Upper lobe of right lung (tissue), 1 donor: ENCODE results near the gene TMEM63A. TPM values are rescaled to one million over a fixed set of nuclear protein-coding genes. Genes with fewer than 3 reads are reported as not detected.

Experiments
- ATAC-seq: fragments of 200-7000 bp; cut with Tn5 transposase; one replicate; pipeline ENCODE4 v1.9.1; 2020; ENCODE audit warnings: mild to moderate bottlenecking, moderate library complexity
- DNase-seq: peaks from one replicate; pipeline ENCODE4 v3.0.0-alpha.2; 2020
- H3K27ac ChIP-seq: fragments of 200-600 bp; one replicate; pipeline ENCODE4 v1.8.0; 2022
- H3K27me3 ChIP-seq: fragments of 200-600 bp; one replicate; pipeline ENCODE4 v1.8.0; 2022; ENCODE audit warnings: mild to moderate bottlenecking
- H3K36me3 ChIP-seq: fragments of 200-600 bp; one replicate; pipeline ENCODE4 v1.8.0; 2022
- H3K4me1 ChIP-seq: fragments of 200-600 bp; one replicate; pipeline ENCODE4 v1.8.0; 2022
- H3K4me3 ChIP-seq: fragments of 200-600 bp; one replicate; pipeline ENCODE4 v1.8.0; 2022; ENCODE audit warnings: mild to moderate bottlenecking
- H3K9me3 ChIP-seq: fragments of 200-600 bp; one replicate; pipeline ENCODE4 v1.8.0; 2022
- intact Hi-C: fragments of 100-400 bp; cut with DNase I; formaldehyde crosslinking; loops from one replicate; pipeline ENCODE4 v1.11.0; 2022
- total RNA-seq: library from RNA; stranded (reverse); fragmentation: NEBNext Ultra II Directional; extraction: Animal tissue kit (Norgen Biotek cat#: 25700); gene quantifications from one replicate; pipeline ENCODE4 v1.2.1, GENCODE V29; 2021
- TF ChIP-seq, protein P1 (sequence below): fragments of 200-600 bp; IDR thresholded peaks from one replicate; pipeline ENCODE4 v1.8.0; 2022; ENCODE audit warnings: antibody characterized with exemption
- donor health status: DM: no; HTN: yes; CAD: no; lungs with severe emphysema.

Gene TMEM63A
- total RNA-seq, 1 donor from 2014 or later: 119 TPM

GRCh38 chr1:225835856-225836255 lies 46.3 kb downstream of the TMEM63A start:
- Histone ChIP-seq H3K9me3 (no peaks in the 10 kb centered on the region), H3K27ac (peak overlapping the region; percentile 15), H3K36me3 (peaks cover 76% of the 10 kb centered on the region), H3K4me3 (no peak overlapping the region), H3K4me1 (peaks cover 12% of the 10 kb centered on the region), H3K27me3 (no peaks in the 10 kb centered on the region)
- ATAC-seq: no peak
- DNase-seq: peak; percentile 77
- intact Hi-C loops: no loop called here
- TF ChIP-seq, protein P1, sequence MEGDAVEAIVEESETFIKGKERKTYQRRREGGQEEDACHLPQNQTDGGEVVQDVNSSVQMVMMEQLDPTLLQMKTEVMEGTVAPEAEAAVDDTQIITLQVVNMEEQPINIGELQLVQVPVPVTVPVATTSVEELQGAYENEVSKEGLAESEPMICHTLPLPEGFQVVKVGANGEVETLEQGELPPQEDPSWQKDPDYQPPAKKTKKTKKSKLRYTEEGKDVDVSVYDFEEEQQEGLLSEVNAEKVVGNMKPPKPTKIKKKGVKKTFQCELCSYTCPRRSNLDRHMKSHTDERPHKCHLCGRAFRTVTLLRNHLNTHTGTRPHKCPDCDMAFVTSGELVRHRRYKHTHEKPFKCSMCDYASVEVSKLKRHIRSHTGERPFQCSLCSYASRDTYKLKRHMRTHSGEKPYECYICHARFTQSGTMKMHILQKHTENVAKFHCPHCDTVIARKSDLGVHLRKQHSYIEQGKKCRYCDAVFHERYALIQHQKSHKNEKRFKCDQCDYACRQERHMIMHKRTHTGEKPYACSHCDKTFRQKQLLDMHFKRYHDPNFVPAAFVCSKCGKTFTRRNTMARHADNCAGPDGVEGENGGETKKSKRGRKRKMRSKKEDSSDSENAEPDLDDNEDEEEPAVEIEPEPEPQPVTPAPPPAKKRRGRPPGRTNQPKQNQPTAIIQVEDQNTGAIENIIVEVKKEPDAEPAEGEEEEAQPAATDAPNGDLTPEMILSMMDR: no peak

DNA sequence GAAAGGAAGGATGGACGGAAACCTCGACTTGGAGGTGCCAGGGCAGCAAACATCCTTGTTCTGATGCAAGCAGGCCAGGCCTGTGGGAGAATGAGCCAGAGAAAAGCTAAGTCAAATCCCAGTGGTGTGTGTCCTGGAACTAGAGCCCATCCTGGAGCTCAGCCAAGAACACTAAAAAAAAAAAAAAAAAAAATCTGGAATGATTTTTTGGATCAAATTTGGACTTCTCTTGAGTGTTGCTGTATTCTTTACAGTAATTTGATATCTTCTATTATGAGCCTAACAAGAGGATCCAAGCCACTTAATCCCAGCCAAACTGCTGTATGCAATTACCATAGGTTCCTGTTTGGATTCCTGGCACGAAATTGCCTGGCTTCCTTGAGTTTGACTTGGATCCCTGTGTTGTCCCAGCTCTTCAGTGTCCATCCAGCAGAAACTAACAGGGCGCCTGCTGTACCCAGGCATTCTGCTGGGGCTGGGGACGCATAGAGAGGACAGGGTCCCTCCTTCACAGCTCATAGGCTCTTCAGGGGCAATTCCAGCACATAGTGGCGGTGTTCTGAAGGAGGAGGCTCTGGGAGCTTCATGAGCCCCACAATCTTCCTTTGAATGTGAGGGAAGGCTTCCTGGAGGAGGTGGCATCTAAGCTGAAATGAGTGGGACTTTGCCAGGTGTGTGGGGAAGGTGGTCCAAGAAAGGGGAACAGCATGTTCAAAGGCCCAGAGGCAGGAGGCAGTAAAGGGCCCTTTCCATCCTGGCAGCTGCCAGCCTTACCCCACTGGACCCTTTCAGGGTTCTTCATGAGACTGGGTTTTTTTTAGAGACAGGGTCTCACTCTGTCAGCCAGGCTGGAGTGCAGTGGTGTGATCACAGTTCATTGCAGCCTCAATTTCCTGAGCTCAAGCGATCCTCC lies 47.5 kb downstream of the TMEM63A start:
- Histone ChIP-seq H3K27me3 (no peaks in the 10 kb centered on the region), H3K4me3 (no peak overlapping the region), H3K36me3 (peaks cover 76% of the 10 kb centered on the region), H3K4me1 (peaks cover 12% of the 10 kb centered on the region), H3K9me3 (no peaks in the 10 kb centered on the region), H3K27ac (peak overlapping the region; percentile 32)
- intact Hi-C loops: no loop called here
- TF ChIP-seq, protein P1: no peak
- ATAC-seq (peak; percentile 43), DNase-seq (no peak)

- DNase-seq: no peak
Measured at GRCh38 chr1:225830841-225831240, 51.3 kb downstream of the TMEM63A start.

GRCh38 chr1:225828706-225829345 lies 53.4 kb downstream of the TMEM63A start:
- H3K9me3 ChIP-seq: no peaks in the 10 kb centered on the region
- no peak overlapping the region for H3K4me3 ChIP-seq
- peaks cover 29% of the 10 kb centered on the region for H3K4me1 ChIP-seq
- DNase-seq: no peak
- no peak for ATAC-seq
- H3K36me3 ChIP-seq: peaks cover 51% of the 10 kb centered on the region
- TF ChIP-seq, protein P1: no peak
- no peak overlapping the region for H3K27ac ChIP-seq
- intact Hi-C loops: no loop called here
- H3K27me3 ChIP-seq: no peaks in the 10 kb centered on the region

More at GRCh38 chr1:225830841-225831240, 51.3 kb downstream of the TMEM63A start:
- H3K27me3 ChIP-seq: no peaks in the 10 kb centered on the region
- H3K27ac ChIP-seq: no peak overlapping the region
- no peak for ATAC-seq
- no peaks in the 10 kb centered on the region for H3K9me3 ChIP-seq
- TF ChIP-seq, protein P1: no peak
- peaks cover 59% of the 10 kb centered on the region for H3K36me3 ChIP-seq
- peaks cover 25% of the 10 kb centered on the region for H3K4me1 ChIP-seq
- H3K4me3 ChIP-seq: no peak overlapping the region
- intact Hi-C loops: no loop called here

GRCh38 chr1:225827076-225827475 lies 55.1 kb downstream of the TMEM63A start:
- Histone ChIP-seq H3K27me3 (no peaks in the 10 kb centered on the region), H3K4me3 (no peak overlapping the region), H3K36me3 (peaks cover 36% of the 10 kb centered on the region), H3K27ac (no peak overlapping the region), H3K9me3 (no peaks in the 10 kb centered on the region), H3K4me1 (peaks cover 29% of the 10 kb centered on the region)
- no peak for ATAC-seq
- TF ChIP-seq, protein P1: no peak
- intact Hi-C loops: no loop called here
- no peak for DNase-seq
